ENCODE data around the gene ADAD2. TPM values are rescaled to one million over a fixed set of nuclear protein-coding genes. Genes with fewer than 3 reads are reported as not detected.

ADAD2 gene
- total RNA-seq, 2 experiments from 2014 or later, result 0.66 to 1.5 TPM

GRCh38 chr16:84220851-84221250 is 29.9 kb downstream of the ADAD2 start:
- H3K9me3 Mint-ChIP-seq, result no peaks in the 10 kb centered on the region
- DNase-seq, result no peak

GRCh38 chr16:84223456-84223855 is 32.5 kb downstream of the ADAD2 start:
- Mint-ChIP-seq H3K36me3 (no peaks in the 10 kb centered on the region), H3K4me3 (no peak overlapping the region), H3K4me1 (no peaks in the 10 kb centered on the region), H3K9me3 (no peaks in the 10 kb centered on the region), H3K27ac (no peak overlapping the region), H3K27me3 (peaks cover 4% of the 10 kb centered on the region)
- no peak for DNase-seq

More at GRCh38 chr16:84220851-84221250, 29.9 kb downstream of the ADAD2 start:
- H3K4me3 Mint-ChIP-seq, result no peak overlapping the region
- H3K4me1 Mint-ChIP-seq, result no peaks in the 10 kb centered on the region
- H3K27ac Mint-ChIP-seq, result no peak overlapping the region
- no peaks in the 10 kb centered on the region for H3K27me3 Mint-ChIP-seq
- no peaks in the 10 kb centered on the region for H3K36me3 Mint-ChIP-seq

- Mint-ChIP-seq H3K9me3 (no peaks in the 10 kb centered on the region), H3K4me3 (no peak overlapping the region), H3K4me1 (no peaks in the 10 kb centered on the region), H3K27ac (no peak overlapping the region), H3K36me3 (no peaks in the 10 kb centered on the region), H3K27me3 (peaks cover 8% of the 10 kb centered on the region)
- DNase-seq, result no peak
These were observed 33.6 kb downstream of the ADAD2 start for GRCh38 chr16:84224554-84224953.

GRCh38 chr16:84225126-84225525 is 34.2 kb downstream of the ADAD2 start:
- H3K27me3 Mint-ChIP-seq, result peaks cover 8% of the 10 kb centered on the region
- H3K36me3 Mint-ChIP-seq, result no peaks in the 10 kb centered on the region
- no peaks in the 10 kb centered on the region for H3K9me3 Mint-ChIP-seq
- H3K27ac Mint-ChIP-seq, result no peak overlapping the region
- no peak for DNase-seq
- no peaks in the 10 kb centered on the region for H3K4me1 Mint-ChIP-seq
- no peak overlapping the region for H3K4me3 Mint-ChIP-seq

GRCh38 chr16:84225571-84225970 is 34.6 kb downstream of the ADAD2 start:
- Mint-ChIP-seq H3K4me1 (no peaks in the 10 kb centered on the region), H3K27me3 (peaks cover 8% of the 10 kb centered on the region), H3K4me3 (no peak overlapping the region), H3K27ac (no peak overlapping the region), H3K9me3 (no peaks in the 10 kb centered on the region), H3K36me3 (no peaks in the 10 kb centered on the region)
- no peak for DNase-seq

- no peak for DNase-seq
- Mint-ChIP-seq H3K4me3 (no peak overlapping the region), H3K27me3 (peaks cover 8% of the 10 kb centered on the region), H3K9me3 (no peaks in the 10 kb centered on the region), H3K4me1 (no peaks in the 10 kb centered on the region), H3K27ac (no peak overlapping the region), H3K36me3 (no peaks in the 10 kb centered on the region)
These were observed 35.1 kb downstream of the ADAD2 start for GRCh38 chr16:84226026-84226425.

- H3K4me1 Mint-ChIP-seq, result no peaks in the 10 kb centered on the region
- H3K4me3 Mint-ChIP-seq, result no peak overlapping the region
- no peaks in the 10 kb centered on the region for H3K9me3 Mint-ChIP-seq
- H3K27me3 Mint-ChIP-seq, result peaks cover 8% of the 10 kb centered on the region
- no peaks in the 10 kb centered on the region for H3K36me3 Mint-ChIP-seq
- no peak overlapping the region for H3K27ac Mint-ChIP-seq
- no peak for DNase-seq
These were observed 36.6 kb downstream of the ADAD2 start for GRCh38 chr16:84227548-84227947.

- no peaks in the 10 kb centered on the region for H3K4me1 Mint-ChIP-seq
- peaks cover 8% of the 10 kb centered on the region for H3K27me3 Mint-ChIP-seq
- no peaks in the 10 kb centered on the region for H3K9me3 Mint-ChIP-seq
- no peaks in the 10 kb centered on the region for H3K36me3 Mint-ChIP-seq
- H3K27ac Mint-ChIP-seq, result no peak overlapping the region
- H3K4me3 Mint-ChIP-seq, result no peak overlapping the region
- no peak for DNase-seq
These were observed 37.4 kb downstream of the ADAD2 start for GRCh38 chr16:84228256-84228838.

- Mint-ChIP-seq H3K27ac (peak overlapping the region; percentile 51), H3K27me3 (peaks cover 8% of the 10 kb centered on the region), H3K4me1 (no peaks in the 10 kb centered on the region), H3K4me3 (no peak overlapping the region), H3K36me3 (no peaks in the 10 kb centered on the region), H3K9me3 (no peaks in the 10 kb centered on the region)
- DNase-seq, result no peak
These were observed 38.5 kb downstream of the ADAD2 start for GRCh38 chr16:84229471-84229870.

GRCh38 chr16:84232060-84232459 is 41.1 kb downstream of the ADAD2 start:
- Mint-ChIP-seq H3K4me3 (no peak overlapping the region), H3K27me3 (peaks cover 12% of the 10 kb centered on the region), H3K36me3 (no peaks in the 10 kb centered on the region), H3K4me1 (no peaks in the 10 kb centered on the region), H3K9me3 (no peaks in the 10 kb centered on the region), H3K27ac (no peak overlapping the region)
- DNase-seq, result no peak

GRCh38 chr16:84232969-84233368 is 42.0 kb downstream of the ADAD2 start:
- Mint-ChIP-seq H3K4me1 (no peaks in the 10 kb centered on the region), H3K27ac (no peak overlapping the region), H3K4me3 (no peak overlapping the region), H3K36me3 (no peaks in the 10 kb centered on the region), H3K27me3 (peaks cover 8% of the 10 kb centered on the region), H3K9me3 (no peaks in the 10 kb centered on the region)
- DNase-seq, result no peak

- no peak overlapping the region for H3K27ac Mint-ChIP-seq
- H3K27me3 Mint-ChIP-seq, result peaks cover 7% of the 10 kb centered on the region
- no peak for DNase-seq
These were observed 42.8 kb downstream of the ADAD2 start for GRCh38 chr16:84233748-84234147.

GRCh38 chr16:84234321-84235241 is 43.6 kb downstream of the ADAD2 start:
- H3K27me3 Mint-ChIP-seq, result peaks cover 10% of the 10 kb centered on the region
- no peak for DNase-seq
- no peak overlapping the region for H3K4me3 Mint-ChIP-seq
- no peaks in the 10 kb centered on the region for H3K9me3 Mint-ChIP-seq
- no peaks in the 10 kb centered on the region for H3K4me1 Mint-ChIP-seq
- H3K27ac Mint-ChIP-seq, result no peak overlapping the region
- no peaks in the 10 kb centered on the region for H3K36me3 Mint-ChIP-seq

More at GRCh38 chr16:84233748-84234147, 42.8 kb downstream of the ADAD2 start:
- H3K9me3 Mint-ChIP-seq, result no peaks in the 10 kb centered on the region
- no peaks in the 10 kb centered on the region for H3K36me3 Mint-ChIP-seq
- no peak overlapping the region for H3K4me3 Mint-ChIP-seq
- no peaks in the 10 kb centered on the region for H3K4me1 Mint-ChIP-seq

- H3K4me3 Mint-ChIP-seq, result no peak overlapping the region
- H3K27me3 Mint-ChIP-seq, result peaks cover 31% of the 10 kb centered on the region
- H3K9me3 Mint-ChIP-seq, result no peaks in the 10 kb centered on the region
- H3K4me1 Mint-ChIP-seq, result no peaks in the 10 kb centered on the region
- DNase-seq, result no peak
- no peaks in the 10 kb centered on the region for H3K36me3 Mint-ChIP-seq
- H3K27ac Mint-ChIP-seq, result no peak overlapping the region
These were observed 45.7 kb downstream of the ADAD2 start for GRCh38 chr16:84236671-84237070.

GRCh38 chr16:84237994-84238750 is 47.2 kb downstream of the ADAD2 start:
- peaks cover 33% of the 10 kb centered on the region for H3K27me3 Mint-ChIP-seq
- H3K9me3 Mint-ChIP-seq, result no peaks in the 10 kb centered on the region
- H3K4me3 Mint-ChIP-seq, result no peak overlapping the region
- no peak overlapping the region for H3K27ac Mint-ChIP-seq
- H3K4me1 Mint-ChIP-seq, result no peaks in the 10 kb centered on the region
- DNase-seq, result no peak
- H3K36me3 Mint-ChIP-seq, result no peaks in the 10 kb centered on the region
